ENCODE results near the gene EBF3. TPM values are rescaled to one million over a fixed set of nuclear protein-coding genes. Genes with fewer than 3 reads are reported as not detected.

The EBF3 gene, protein sequence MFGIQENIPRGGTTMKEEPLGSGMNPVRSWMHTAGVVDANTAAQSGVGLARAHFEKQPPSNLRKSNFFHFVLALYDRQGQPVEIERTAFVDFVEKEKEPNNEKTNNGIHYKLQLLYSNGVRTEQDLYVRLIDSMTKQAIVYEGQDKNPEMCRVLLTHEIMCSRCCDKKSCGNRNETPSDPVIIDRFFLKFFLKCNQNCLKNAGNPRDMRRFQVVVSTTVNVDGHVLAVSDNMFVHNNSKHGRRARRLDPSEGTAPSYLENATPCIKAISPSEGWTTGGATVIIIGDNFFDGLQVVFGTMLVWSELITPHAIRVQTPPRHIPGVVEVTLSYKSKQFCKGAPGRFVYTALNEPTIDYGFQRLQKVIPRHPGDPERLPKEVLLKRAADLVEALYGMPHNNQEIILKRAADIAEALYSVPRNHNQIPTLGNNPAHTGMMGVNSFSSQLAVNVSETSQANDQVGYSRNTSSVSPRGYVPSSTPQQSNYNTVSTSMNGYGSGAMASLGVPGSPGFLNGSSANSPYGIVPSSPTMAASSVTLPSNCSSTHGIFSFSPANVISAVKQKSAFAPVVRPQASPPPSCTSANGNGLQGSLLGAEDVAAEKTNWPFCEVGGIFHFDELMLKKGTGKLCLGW
- 1 to 10 TPM in 1 of 2 donors, under 1 TPM in 1; 0.44 to 2.0 TPM for total RNA-seq
- polyA plus RNA-seq (2013, experiment 1 of 2): 20.8 TPM
- 16.1 TPM for polyA plus RNA-seq (2013, experiment 2 of 2)
- long read RNA-seq, experiment 1, partial matches to known transcripts: 0 of 1 reads
- long read RNA-seq, experiment 1, other reads (novel, unspliced or antisense): 1 of 1 reads
- long read RNA-seq, experiment 2: 0 reads
- long read RNA-seq, experiment 3, partial matches to known transcripts: 0 of 2 reads
- long read RNA-seq, experiment 3, other reads (novel, unspliced or antisense): 2 of 2 reads
- long read RNA-seq, experiment 4: 0 reads

- H3K4me1 Mint-ChIP-seq: peaks cover 16% of the 10 kb centered on the region
- TF ChIP-seq, protein P1, sequence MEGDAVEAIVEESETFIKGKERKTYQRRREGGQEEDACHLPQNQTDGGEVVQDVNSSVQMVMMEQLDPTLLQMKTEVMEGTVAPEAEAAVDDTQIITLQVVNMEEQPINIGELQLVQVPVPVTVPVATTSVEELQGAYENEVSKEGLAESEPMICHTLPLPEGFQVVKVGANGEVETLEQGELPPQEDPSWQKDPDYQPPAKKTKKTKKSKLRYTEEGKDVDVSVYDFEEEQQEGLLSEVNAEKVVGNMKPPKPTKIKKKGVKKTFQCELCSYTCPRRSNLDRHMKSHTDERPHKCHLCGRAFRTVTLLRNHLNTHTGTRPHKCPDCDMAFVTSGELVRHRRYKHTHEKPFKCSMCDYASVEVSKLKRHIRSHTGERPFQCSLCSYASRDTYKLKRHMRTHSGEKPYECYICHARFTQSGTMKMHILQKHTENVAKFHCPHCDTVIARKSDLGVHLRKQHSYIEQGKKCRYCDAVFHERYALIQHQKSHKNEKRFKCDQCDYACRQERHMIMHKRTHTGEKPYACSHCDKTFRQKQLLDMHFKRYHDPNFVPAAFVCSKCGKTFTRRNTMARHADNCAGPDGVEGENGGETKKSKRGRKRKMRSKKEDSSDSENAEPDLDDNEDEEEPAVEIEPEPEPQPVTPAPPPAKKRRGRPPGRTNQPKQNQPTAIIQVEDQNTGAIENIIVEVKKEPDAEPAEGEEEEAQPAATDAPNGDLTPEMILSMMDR (conservative IDR thresholded peaks at IDR 0.05): no peak
- no peak within 1 kb of the TSS for H3K9ac ChIP-seq (ENCODE audit: extremely low read depth, low read length, poor library complexity, severe bottlenecking)
These were observed at the start of gene EBF3 for GRCh38 chr10:129963641-129964501. TSS of gene EBF3 (minus strand) at chr10:129964274. CDS start at chr10:129963768, 506 bp downstream.

DNA sequence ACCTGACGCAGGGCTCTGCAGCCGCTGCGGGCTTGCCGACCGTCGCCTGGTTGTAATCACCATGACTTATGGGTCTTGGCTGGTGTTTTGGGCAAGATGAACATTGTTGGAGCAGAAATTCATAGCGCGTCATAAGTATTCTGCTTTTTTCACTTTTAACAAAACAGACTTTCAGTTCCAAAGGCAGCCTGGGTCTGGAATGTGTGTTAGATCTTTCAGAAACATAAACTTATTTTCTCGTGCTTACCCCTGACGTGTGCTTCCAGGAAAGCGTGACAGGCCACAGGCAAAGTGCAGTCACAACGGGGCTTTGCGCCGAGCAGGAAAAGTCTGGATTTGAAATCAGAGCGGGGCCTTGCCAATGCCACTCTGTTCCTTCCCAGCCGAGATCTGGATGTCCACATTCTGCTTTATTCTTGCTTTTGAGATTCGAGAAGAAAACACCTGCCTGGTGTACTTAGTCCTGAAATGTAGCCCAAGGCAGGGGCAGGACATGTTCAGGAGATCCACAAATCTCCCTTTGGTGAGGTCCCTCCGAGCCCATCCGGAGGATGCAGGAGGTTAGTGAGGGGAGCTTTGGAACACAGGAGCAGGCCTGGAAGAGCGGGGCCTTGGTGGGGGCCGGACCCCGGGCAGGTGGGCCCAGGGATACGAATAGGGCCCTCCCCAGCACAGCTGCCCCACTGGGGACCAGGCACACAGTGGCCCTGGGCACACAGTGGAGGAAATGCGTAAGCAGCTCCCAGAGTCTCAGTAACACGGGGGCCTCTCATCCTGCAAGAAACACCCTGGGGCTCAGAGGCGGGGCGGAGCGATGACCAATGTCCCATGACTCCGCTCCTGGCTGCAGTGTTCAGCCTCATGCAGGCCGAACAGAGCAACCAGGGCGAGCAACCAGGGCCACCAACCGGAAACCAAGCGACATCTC, 49.5 kb upstream of the EBF3 start:
- Histone ChIP-seq H3K36me3 (ENCODE audit: control insufficient read depth, insufficient read depth, low read length) (no peaks in the 10 kb centered on the region), H3K4me3 (ENCODE audit: low read length) (no peak overlapping the region), H3K27ac (ENCODE audit: low read depth, low read length) (no peak overlapping the region), H3K4me1 (ENCODE audit: control insufficient read depth, insufficient read depth, low read length) (no peaks in the 10 kb centered on the region), H3K9me3 (ENCODE audit: control insufficient read depth, low read length) (no peaks in the 10 kb centered on the region), H3K27me3 (ENCODE audit: control insufficient read depth, insufficient read depth, low read length, poor library complexity, severe bottlenecking) (no peaks in the 10 kb centered on the region), H3K9ac (ENCODE audit: extremely low read depth, low read length, poor library complexity, severe bottlenecking) (no peak overlapping the region)
- Mint-ChIP-seq H3K4me1 (peaks cover 7% of the 10 kb centered on the region), H3K36me3 (ENCODE audit: low read depth) (no peaks in the 10 kb centered on the region), H3K9me3 (no peaks in the 10 kb centered on the region), H3K4me3 (no peak overlapping the region), H3K27ac (no peak overlapping the region), H3K27me3 (ENCODE audit: insufficient read depth) (peaks cover 6% of the 10 kb centered on the region)
- TF ChIP-seq, protein P1 (conservative IDR thresholded peaks at IDR 0.05): no peak
- 94% methylated on average over 27 to 33 of the region's 33 CpGs for WGBS, 2 experiments (ENCODE audit: insufficient coverage in 1 of 2, insufficient read length in 1 of 2)
- no peak for DNase-seq

More at GRCh38 chr10:129963641-129964501, at the start of gene EBF3:
- Histone ChIP-seq H3K4me1 (ENCODE audit: control insufficient read depth, insufficient read depth, low read length) (peaks cover 9% of the 10 kb centered on the region), H3K9me3 (ENCODE audit: control insufficient read depth, low read length) (no peaks in the 10 kb centered on the region), H3K4me3 (ENCODE audit: low read length) (peak within 1 kb of the TSS; percentile 76), H3K27me3 (ENCODE audit: control insufficient read depth, insufficient read depth, low read length, poor library complexity, severe bottlenecking) (peaks cover 91% of the 10 kb centered on the region), H3K36me3 (ENCODE audit: control insufficient read depth, insufficient read depth, low read length) (no peaks in the 10 kb centered on the region), H3K27ac (ENCODE audit: low read depth, low read length) (no peak within 1 kb of the TSS)
- H3K27ac Mint-ChIP-seq: no peak within 1 kb of the TSS
- peaks cover 82% of the 10 kb centered on the region for H3K27me3 Mint-ChIP-seq (ENCODE audit: insufficient read depth)
- 0% methylated on average over 28 to 131 of the region's 131 CpGs for WGBS, 2 experiments (ENCODE audit: insufficient coverage in 1 of 2, insufficient read length in 1 of 2)
- no peaks in the 10 kb centered on the region for H3K9me3 Mint-ChIP-seq
- peak; percentile 93 for DNase-seq
- peak within 1 kb of the TSS; percentile 44 for H3K4me3 Mint-ChIP-seq
- H3K36me3 Mint-ChIP-seq (ENCODE audit: low read depth): no peaks in the 10 kb centered on the region
